SJSA1 (cell line): ENCODE measurements around the gene FAM168A. TPM values are rescaled to one million over a fixed set of nuclear protein-coding genes. Genes with fewer than 3 reads are reported as not detected.

ENCODE experiments used
- DNase-seq, 2 experiments: peaks; one replicate each; pipeline ENCODE4 v3.0.0-alpha.2; 2015 to 2020; ENCODE audit warnings: low spot score in 2 of 2, low read depth in 1 of 2
- H3K27ac ChIP-seq: fragments of 250-450 bp; sonication (Bioruptor Pico); 2 replicates; pipeline ENCODE4 v1.5.1; 2020; ENCODE audit warnings: mild to moderate bottlenecking, moderate library complexity
- H3K27me3 ChIP-seq: fragments of 250-450 bp; sonication (Bioruptor Pico); replicated peaks from 2 replicates; pipeline ENCODE4 v1.5.1; 2020; ENCODE audit warnings: mild to moderate bottlenecking, moderate library complexity
- H3K36me3 ChIP-seq: fragments of 250-450 bp; sonication (Bioruptor Pico); 2 replicates; pipeline ENCODE4 v1.5.1; 2020; ENCODE audit warnings: mild to moderate bottlenecking
- H3K4me1 ChIP-seq: fragments of 250-450 bp; sonication (Bioruptor Pico); replicated peaks from 2 replicates; pipeline ENCODE4 v1.6.1; 2021; ENCODE audit warnings: mild to moderate bottlenecking
- H3K4me3 ChIP-seq: fragments of 250-450 bp; sonication (Bioruptor Pico); 2 replicates; pipeline ENCODE4 v1.5.1; 2020; ENCODE audit warnings: mild to moderate bottlenecking
- H3K9me3 ChIP-seq: fragments of 250-450 bp; sonication (Bioruptor Pico); replicated peaks from 2 replicates; pipeline ENCODE4 v1.5.1; 2020; ENCODE audit warnings: mild to moderate bottlenecking
- total RNA-seq: library from RNA; depleted of rRNA; stranded (reverse); fragments of >200 nt; shearing (Covaris generic); gene quantifications from 2 replicates; pipeline ENCODE4 v1.2.3, GENCODE V29; 2014

FAM168A gene
- total RNA-seq, 1 experiment from 2014 or later: 15.2 TPM

DNA sequence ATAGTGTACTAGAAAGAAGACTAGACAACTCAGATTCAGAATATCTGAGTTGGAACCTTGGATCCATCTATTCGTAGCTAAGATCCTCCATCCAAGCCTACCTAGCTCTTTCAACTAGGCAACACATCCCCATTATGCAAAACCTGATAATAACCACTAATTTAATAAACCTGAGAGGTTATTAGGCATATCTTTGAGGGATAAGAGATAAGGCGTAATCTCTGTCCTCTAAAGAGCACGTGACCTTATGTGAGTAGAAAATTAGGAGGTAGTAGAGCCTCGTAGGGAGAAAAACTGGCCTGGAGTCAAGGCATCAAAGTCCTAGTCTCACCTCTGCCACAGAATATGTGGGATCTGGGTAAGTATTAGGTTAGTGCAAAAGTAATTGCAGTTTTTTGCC, 87.8 kb downstream of the FAM168A start:
- Histone ChIP-seq H3K4me1 (peaks cover 9% of the 10 kb centered on the region; the same call in 1 of the 2 replicates), H3K9me3 (no peaks in the 10 kb centered on the region), H3K27ac (no peak overlapping the region), H3K27me3 (no peaks in the 10 kb centered on the region), H3K36me3 (no peaks in the 10 kb centered on the region), H3K4me3 (no peak overlapping the region)
- DNase-seq: no peak

DNA sequence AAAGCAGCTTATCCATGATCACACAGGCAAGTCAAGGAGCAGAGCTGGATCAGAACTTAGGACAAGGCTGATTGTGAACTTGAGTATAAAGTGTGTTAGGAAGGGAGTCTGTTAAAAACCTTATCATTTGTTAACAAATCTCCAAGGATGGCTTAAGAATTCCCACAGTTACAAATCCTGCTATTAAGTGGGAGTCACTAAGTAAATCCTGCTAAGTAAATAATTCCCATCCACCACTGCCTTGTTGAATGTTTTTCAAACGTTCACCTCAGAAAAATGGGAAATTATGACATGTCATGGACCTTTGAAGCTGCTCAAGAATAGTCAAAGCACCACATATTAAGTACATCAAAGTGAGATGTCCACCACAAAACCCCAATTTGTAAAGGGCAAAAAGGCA, 88.7 kb downstream of the FAM168A start:
- peaks cover 9% of the 10 kb centered on the region; the same call in 1 of the 2 replicates for H3K4me1 ChIP-seq
- H3K36me3 ChIP-seq: no peaks in the 10 kb centered on the region
- no peak overlapping the region for H3K4me3 ChIP-seq
- DNase-seq: no peak
- no peaks in the 10 kb centered on the region for H3K27me3 ChIP-seq
- H3K27ac ChIP-seq: no peak overlapping the region
- H3K9me3 ChIP-seq: no peaks in the 10 kb centered on the region

DNA sequence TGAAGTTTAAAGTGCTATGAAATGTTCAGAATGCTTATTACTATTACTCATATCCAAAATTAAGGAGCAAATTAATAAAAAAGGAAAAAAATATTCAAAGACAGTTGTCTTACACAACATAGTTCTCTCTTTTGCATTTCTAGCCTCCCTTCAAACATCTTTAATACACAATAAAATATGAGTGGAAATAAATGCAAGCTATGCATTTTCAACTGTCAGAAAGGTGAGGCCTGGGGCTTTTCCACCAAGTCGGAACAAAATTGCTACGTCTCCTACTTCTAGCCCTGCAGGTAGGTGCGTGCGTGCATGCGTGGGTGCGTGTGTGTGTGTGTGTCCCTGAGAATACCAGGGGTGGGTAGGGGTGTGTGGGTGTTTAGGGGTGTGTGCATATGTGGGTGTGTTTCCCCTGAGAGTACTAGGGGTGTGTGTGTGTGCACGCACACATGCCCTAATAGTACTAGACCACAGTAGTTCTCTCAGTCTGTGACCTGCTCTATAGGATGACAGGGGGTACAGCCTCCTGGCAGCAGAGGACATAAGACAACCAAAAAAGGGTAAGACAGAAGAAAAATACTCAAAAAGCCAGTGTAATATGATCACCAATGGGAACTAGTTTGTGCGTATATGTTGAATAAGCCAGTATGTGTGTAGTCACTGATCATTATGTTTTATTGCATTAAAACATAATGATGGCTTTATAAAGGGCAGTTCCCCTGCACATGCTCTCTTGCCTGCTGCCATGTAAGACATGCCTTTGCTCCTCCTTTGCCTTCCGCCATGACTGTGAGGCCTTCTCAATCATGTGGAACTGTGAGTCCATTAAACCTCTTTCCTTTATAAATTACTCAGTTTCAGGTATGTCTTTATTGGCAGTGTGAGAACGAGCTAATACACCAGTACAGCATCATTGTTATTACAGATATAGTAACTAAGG, 89.4 kb downstream of the FAM168A start:
- Histone ChIP-seq H3K4me1 (peaks cover 9% of the 10 kb centered on the region; the same call in 1 of the 2 replicates), H3K4me3 (no peak overlapping the region), H3K27ac (no peak overlapping the region), H3K36me3 (no peaks in the 10 kb centered on the region), H3K27me3 (no peaks in the 10 kb centered on the region), H3K9me3 (no peaks in the 10 kb centered on the region)
- no peak for DNase-seq

DNA sequence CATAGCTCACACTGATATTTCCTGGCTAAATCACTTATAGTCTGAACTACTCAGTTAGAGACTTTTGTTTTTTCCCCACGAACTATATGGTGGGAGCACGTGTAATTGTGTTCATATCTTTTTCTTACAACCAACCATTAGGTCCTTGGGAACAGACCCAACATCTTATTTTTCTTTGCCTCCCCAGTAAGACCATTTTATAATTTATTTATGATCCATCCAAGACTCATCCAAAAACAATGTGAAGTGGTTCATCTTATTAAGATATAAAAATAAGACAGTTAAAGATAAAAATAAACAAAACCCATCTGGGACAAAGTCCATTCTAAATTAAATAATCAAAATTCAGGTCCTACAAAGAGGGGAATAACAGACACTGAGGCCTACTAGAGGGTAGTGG, 90.8 kb downstream of the FAM168A start:
- Histone ChIP-seq H3K36me3 (no peaks in the 10 kb centered on the region), H3K9me3 (no peaks in the 10 kb centered on the region), H3K4me1 (peaks cover 9% of the 10 kb centered on the region; the same call in 1 of the 2 replicates), H3K4me3 (no peak overlapping the region), H3K27ac (no peak overlapping the region), H3K27me3 (no peaks in the 10 kb centered on the region)
- peak in 1 of 2 experiments; percentile 49 for DNase-seq

DNA sequence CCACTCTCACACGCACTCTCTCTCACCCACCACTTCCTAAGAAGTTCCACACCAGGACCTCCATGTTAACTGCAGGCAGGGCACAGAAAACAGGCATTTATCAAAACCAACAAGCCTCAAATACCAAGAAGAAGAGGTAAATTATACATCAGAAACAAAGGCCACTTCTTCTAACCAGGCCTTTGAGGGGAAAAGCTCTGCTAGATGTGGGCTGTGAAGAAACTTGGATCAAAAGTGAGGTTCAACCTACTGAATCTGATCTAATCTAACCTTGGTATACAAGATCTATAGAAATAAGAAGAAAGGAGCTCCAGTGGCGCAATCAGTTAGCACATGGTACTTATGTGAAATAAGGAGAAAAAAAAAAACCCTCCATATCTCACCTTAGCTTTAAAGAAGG, 91.9 kb downstream of the FAM168A start:
- Histone ChIP-seq H3K4me3 (no peak overlapping the region), H3K36me3 (no peaks in the 10 kb centered on the region), H3K4me1 (peaks cover 9% of the 10 kb centered on the region; the same call in 1 of the 2 replicates), H3K27me3 (no peaks in the 10 kb centered on the region), H3K27ac (no peak overlapping the region), H3K9me3 (no peaks in the 10 kb centered on the region)
- no peak for DNase-seq

DNA sequence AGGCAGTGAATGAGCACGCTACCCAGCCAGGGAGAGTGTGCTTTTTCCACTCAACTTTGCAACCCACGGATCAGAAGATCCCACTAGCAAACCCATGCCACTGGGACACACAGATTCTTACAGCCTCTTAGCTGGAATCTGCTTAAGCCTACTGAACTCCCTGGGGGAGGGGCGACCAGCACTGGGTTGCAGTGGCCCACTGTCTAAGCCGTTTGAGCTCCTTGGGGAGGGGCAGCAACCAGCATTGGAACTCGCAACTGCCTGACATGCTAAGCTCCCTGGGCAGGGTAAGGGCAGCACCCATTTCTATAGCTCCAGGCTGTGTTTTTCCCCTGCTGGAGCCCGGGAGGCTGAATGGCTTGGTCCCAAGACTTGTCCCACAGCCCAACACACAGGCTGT, 99.6 kb downstream of the FAM168A start:
- no peak overlapping the region for H3K4me3 ChIP-seq
- no peak overlapping the region for H3K27ac ChIP-seq
- DNase-seq: no peak
- H3K9me3 ChIP-seq: no peaks in the 10 kb centered on the region
- H3K27me3 ChIP-seq: no peaks in the 10 kb centered on the region
- H3K36me3 ChIP-seq: no peaks in the 10 kb centered on the region
- H3K4me1 ChIP-seq: peaks cover 12% of the 10 kb centered on the region

DNA sequence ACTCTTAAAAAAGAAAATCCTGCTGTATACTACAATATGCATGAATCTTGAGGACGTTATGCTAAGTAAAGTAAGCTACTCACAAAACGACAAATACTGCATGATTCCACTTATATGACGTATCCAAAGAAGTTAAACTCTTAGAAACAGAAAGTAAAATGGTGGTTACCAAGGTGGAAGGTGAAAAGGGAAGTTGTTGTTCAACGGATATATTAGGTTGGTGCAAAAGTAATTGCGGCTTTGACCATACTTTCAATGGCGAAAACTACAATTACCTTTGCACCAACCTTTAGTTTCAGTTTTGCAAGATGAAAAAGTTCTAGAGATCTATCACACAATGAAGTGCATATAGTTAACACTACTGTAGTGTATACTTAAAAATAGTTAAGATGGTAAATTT, 101.8 kb downstream of the FAM168A start:
- Histone ChIP-seq H3K27ac (no peak overlapping the region), H3K36me3 (no peaks in the 10 kb centered on the region), H3K4me1 (peaks cover 14% of the 10 kb centered on the region), H3K27me3 (no peaks in the 10 kb centered on the region), H3K4me3 (no peak overlapping the region), H3K9me3 (no peaks in the 10 kb centered on the region)
- DNase-seq: no peak

DNA sequence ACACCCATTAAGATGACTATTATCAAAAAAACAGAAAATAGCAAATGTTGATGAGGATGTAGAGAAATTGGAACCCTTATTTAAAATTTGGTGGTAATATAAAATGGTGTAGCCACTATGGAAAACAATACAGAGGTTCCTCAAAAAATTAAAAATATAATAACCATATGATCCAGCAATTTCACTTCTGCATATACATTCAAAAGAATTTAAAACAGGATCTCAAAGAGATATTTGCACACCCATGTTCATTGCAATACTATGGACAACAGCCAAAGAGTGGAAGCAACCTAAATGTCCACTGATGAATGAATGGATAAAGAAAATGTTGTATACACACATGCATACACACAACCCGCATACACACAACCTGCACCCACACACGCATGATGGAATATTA, 102.2 kb downstream of the FAM168A start:
- Histone ChIP-seq H3K27ac (no peak overlapping the region), H3K4me3 (no peak overlapping the region), H3K9me3 (no peaks in the 10 kb centered on the region), H3K4me1 (peaks cover 14% of the 10 kb centered on the region), H3K36me3 (no peaks in the 10 kb centered on the region), H3K27me3 (no peaks in the 10 kb centered on the region)
- no peak for DNase-seq

DNA sequence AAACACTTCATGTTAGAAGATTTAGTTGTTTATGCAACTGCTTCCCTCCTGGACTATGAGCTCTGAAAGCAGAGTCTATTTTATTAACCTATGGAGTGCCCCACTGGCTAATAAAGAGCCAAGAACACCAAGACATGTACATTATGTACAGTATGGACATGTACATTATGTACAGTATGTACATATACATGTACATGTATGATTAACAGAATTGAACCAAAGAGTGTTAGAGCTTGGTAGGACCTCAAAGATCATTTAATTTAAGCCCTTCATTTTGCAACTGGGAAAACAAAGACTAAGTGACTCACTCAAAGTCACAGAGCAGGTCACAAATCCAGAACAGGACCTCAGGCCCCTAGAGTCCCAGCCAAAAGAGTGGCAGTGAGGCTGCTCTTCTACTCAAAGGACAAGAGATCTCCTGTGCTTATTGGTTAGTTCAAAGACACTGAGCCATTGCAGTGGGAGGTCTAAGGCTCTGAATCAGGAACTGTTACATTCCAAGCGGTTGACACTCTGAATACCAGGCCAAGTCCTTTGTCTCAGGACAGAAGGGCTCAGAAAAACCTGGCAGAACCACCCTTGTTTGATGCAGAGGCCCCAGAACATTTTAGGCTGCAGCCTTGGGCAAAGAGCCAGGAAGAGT, 103.8 kb downstream of the FAM168A start:
- peak; percentile 87 to 88 for DNase-seq
- no peaks in the 10 kb centered on the region for H3K9me3 ChIP-seq
- no peaks in the 10 kb centered on the region for H3K36me3 ChIP-seq
- H3K27me3 ChIP-seq: no peaks in the 10 kb centered on the region
- H3K4me3 ChIP-seq: no peak overlapping the region
- peak overlapping the region; percentile 87 for H3K27ac ChIP-seq
- H3K4me1 ChIP-seq: peaks cover 14% of the 10 kb centered on the region

DNA sequence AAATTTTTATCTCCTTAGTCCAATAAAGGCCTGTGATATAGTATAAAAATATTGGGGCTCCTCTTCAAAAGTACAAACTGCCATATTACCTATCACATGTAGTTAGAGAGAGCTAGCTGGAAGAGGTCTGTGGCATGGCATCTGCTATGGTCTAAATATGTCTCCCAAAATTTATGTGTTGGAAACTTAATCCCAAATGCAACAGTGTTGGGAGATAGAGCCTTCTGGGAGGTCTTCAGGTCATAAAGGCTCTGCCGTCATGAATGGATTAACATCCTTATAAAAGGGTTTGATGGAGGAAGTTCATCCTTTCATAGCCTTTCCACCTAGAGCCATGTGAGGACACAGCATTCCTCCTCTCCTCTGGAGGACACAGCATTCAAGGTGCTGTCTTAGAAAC, 116.3 kb downstream of the FAM168A start:
- DNase-seq: no peak
- Histone ChIP-seq H3K27ac (no peak overlapping the region), H3K9me3 (no peaks in the 10 kb centered on the region), H3K27me3 (no peaks in the 10 kb centered on the region), H3K4me3 (no peak overlapping the region), H3K4me1 (no peaks in the 10 kb centered on the region), H3K36me3 (no peaks in the 10 kb centered on the region)

DNA sequence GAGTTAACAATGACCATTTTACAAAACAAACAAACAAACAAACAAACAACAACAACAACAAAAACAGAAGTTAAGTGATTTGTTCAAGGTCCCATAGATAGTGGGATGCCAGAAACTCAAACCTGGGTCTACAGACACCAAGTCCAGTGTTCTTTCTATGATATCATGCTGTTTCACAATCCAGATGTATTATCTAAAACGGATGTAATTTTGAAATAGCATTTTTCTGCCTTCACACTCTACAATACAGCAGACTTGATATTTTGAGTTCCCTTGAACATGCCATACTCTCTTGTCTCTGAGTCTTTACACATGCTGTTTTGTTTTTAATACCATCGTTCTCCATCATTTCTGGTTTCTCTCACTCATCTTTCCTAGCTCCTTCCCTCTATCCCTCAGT, 117.2 kb downstream of the FAM168A start:
- H3K27ac ChIP-seq: no peak overlapping the region
- H3K27me3 ChIP-seq: no peaks in the 10 kb centered on the region
- no peaks in the 10 kb centered on the region for H3K36me3 ChIP-seq
- no peak overlapping the region for H3K4me3 ChIP-seq
- H3K4me1 ChIP-seq: no peaks in the 10 kb centered on the region
- no peaks in the 10 kb centered on the region for H3K9me3 ChIP-seq
- no peak for DNase-seq

DNA sequence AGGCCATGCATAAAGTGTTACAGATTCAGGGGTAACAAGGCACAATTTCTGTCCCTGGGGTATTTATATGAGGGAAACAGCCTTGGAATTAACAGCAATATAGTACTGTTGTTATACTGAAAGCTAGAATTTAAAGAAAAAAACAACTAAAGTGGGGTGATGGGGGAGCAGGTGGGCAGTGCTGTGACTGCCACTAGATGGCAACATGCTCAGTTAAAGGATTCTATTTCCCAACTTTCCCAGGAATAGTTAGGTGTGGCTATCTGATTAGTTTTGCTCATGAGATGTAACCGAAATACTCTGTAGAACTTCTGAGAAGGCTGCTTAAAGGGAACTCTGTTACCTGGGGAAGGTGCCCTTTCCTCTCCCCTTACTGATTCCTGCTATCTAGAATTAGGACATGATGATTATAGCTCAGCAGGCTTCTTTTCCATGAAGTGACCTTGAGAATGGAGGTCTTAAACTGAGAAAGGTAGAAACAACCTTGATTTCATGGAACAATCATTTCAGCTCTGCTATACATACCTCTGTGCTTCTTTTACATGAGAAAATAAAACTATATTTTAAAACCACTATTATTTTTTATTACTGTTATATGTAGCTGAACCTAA, 119.1 kb downstream of the FAM168A start:
- no peaks in the 10 kb centered on the region for H3K4me1 ChIP-seq
- no peaks in the 10 kb centered on the region for H3K27me3 ChIP-seq
- H3K27ac ChIP-seq: no peak overlapping the region
- no peaks in the 10 kb centered on the region for H3K36me3 ChIP-seq
- DNase-seq: peak in 1 of 2 experiments; percentile 7
- no peaks in the 10 kb centered on the region for H3K9me3 ChIP-seq
- H3K4me3 ChIP-seq: no peak overlapping the region

DNA sequence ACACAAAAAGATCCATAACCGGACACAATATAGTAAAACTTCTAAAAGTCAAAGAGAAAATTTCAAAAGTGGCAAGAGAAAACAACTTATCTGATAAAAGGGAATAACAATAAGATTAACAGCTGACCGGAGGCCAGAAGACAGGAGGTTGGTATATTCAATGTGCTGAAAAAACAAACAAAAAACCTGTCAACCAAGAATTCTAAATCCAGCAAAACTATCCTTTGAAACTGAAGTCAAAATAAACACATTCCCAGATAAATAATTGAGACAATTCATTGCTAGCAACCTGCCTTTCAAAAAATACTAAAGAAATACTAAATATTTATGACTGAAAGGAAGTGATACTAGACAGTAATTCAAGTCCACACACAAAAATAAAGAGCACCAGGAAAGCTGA, 120.4 kb downstream of the FAM168A start:
- DNase-seq: no peak
- no peak overlapping the region for H3K4me3 ChIP-seq
- no peaks in the 10 kb centered on the region for H3K27me3 ChIP-seq
- no peak overlapping the region for H3K27ac ChIP-seq
- H3K36me3 ChIP-seq: no peaks in the 10 kb centered on the region
- H3K9me3 ChIP-seq: no peaks in the 10 kb centered on the region
- no peaks in the 10 kb centered on the region for H3K4me1 ChIP-seq

DNA sequence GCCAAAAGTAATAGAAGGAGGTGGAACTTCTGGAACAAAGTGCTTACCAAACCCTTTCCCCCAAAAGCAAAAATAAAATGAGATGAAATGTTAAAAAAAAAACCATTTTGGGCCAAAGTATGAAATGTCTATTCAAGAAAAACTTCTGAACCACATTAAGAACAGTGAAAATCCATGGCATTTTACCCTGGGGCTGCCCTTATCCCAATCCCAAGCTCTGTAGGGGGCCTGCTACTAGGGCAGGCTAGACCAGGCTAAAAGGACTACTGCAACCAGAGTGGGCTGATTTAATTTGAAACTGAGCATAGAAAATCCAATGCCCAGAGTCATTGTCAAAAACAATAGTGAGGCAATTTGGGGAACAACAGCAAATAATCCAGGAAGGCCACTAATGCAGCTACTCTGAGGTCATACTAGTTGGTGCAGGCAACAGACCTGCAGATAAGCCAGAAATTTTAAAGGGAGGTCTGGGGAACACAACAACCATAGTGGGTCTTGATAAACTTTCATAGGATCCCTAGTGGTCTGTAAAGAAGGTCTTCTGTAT, 122.3 kb downstream of the FAM168A start:
- Histone ChIP-seq H3K9me3 (no peaks in the 10 kb centered on the region), H3K27me3 (no peaks in the 10 kb centered on the region), H3K4me1 (no peaks in the 10 kb centered on the region), H3K27ac (no peak overlapping the region), H3K36me3 (no peaks in the 10 kb centered on the region), H3K4me3 (no peak overlapping the region)
- no peak for DNase-seq
